ENCODE results near the gene WDR12. TPM values are rescaled to one million over a fixed set of nuclear protein-coding genes. Genes with fewer than 3 reads are reported as not detected.
A peak's percentile ranks its signal among the peaks of the same experiment; 100 is the strongest.

The WDR12 gene
- total RNA-seq, 2 experiments from 2014 or later, result 66.3 to 69.1 TPM

DNA sequence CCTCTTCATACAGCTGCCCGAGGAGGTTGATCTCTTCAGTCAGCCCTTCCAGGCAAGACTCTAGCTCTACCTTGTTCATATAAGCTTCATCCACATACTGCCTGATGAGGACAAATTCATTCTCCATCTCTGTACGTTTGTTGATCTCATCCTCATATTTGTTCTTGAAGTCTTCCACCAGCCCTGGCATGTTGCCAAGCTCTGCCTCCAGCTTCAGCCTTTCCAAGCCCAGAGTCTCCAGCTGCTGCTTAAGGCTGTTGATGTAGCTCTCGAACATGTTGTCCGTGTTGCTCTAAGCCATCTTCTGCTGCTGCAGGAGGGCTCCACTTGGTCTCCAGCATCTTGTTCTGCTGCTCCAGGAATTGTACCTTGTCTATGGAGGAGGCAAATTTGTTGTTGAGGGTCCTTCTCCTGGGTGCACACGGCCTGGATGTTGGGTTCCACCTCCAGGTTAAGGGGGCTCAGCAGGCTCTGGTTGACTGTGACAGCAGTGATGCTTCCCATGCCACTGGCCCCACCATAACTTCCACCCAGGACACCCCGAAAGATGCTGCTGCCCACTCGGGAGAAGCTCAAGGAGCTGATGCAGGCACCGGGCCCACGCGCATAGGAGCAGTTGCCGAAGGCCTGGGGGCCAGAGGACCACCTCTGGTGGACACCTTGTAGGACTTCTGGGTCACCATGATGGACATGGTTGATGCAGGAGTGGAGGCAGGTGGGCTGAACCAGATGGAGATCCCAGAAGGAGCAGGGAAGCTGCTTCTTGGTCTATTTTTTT is 70.2 kb downstream of the WDR12 start:
- Mint-ChIP-seq H3K27me3 (ENCODE audit: low read depth) (no peaks in the 10 kb centered on the region), H3K36me3 (ENCODE audit: low read depth) (peaks cover 13% of the 10 kb centered on the region), H3K27ac (no peak overlapping the region), H3K9me3 (ENCODE audit: insufficient read depth) (peaks cover 15% of the 10 kb centered on the region), H3K4me3 (no peak overlapping the region), H3K4me1 (ENCODE audit: low read depth) (no peaks in the 10 kb centered on the region)
- POLR2A ChIA-PET, result no interaction called here
- no peak for ATAC-seq
- CTCF ChIA-PET, result no interaction called here
- DNase-seq, result no peak

DNA sequence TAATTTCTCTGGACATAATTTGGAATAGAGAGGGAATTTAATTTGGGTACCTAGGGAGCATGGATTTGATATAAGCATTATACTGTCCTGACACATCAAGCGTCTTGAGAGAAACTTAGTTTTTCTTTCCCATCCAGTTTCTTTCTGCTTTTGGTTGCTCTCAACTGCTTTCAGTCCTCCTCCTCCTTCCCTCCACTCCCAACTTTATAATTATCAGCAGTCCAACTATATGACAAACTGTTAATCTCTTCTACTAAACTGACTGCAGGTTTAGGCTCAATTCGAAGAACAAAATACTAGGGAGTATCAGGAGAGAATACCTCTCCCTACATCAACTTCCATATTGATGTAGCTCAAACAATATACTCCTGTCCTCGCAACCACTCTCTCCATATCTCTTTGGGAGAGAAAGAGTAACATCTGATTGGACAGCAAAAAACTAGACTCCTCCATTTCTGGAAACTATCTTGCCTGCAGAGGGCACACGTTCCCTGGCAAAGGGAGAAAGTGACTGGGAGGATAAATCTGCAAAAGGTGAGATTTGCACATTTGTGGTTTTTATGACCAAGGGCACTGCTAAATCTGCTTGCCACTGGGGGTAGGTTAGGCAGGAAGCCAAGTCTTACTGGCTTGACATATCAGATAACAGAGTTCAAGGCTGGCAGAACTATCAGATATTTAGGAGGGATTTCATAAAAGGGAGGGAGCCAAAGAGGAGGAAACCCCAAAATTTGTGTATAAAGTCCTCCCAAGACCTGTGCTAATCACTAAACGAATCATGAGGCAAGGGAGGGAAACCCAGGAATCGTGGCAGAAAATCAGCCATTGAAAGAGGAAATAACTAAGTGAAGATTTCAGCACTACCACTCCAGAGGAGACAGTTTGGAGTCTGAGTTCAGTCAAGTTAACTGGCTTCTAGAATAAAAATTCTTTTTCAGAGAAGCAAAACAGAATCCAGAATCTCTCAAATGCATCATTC is 79.9 kb downstream of the WDR12 start:
- Mint-ChIP-seq H3K27me3 (ENCODE audit: low read depth) (no peaks in the 10 kb centered on the region), H3K4me3 (peak overlapping the region; percentile 20), H3K27ac (peak overlapping the region; percentile 6), H3K4me1 (ENCODE audit: low read depth) (peaks cover 10% of the 10 kb centered on the region), H3K36me3 (ENCODE audit: low read depth) (no peaks in the 10 kb centered on the region), H3K9me3 (ENCODE audit: insufficient read depth) (no peaks in the 10 kb centered on the region)
- peak; percentile 70 for DNase-seq
- ChIA-PET POLR2A (no interaction called here), CTCF (interaction anchor here (0.7 to 1.5 kb wide), 3 partner anchors 8 to 316 kb away, joined by 3 to 5 read pairs (median 3); no protein-coding TSS in a partner anchor)
- peak; percentile 88 for ATAC-seq

DNA sequence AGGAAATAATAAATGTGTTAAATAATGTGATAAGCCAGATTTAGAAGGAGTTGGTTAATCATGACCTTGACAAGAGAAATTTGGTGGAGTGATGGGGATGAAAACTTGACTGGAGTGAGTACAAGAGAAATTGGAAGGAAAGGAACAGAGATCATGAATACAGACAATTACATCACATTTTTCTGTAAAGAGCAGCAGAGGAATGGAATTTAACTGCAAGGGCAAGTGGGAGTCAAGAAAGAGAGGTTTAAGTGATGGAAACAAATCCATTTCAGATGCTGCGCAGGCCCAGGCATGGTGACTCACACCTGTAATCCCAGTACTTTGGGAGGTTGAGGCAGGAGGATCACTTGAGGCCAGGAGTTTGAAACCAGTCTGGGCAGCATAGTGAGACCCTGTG is 86.6 kb downstream of the WDR12 start:
- no peaks in the 10 kb centered on the region for H3K9me3 Mint-ChIP-seq (ENCODE audit: insufficient read depth)
- POLR2A ChIA-PET, result no interaction called here
- H3K27me3 Mint-ChIP-seq (ENCODE audit: low read depth), result no peaks in the 10 kb centered on the region
- no peak overlapping the region for H3K4me3 Mint-ChIP-seq
- H3K27ac Mint-ChIP-seq, result no peak overlapping the region
- ATAC-seq (no peak), DNase-seq (no peak)
- H3K36me3 Mint-ChIP-seq (ENCODE audit: low read depth), result no peaks in the 10 kb centered on the region
- H3K4me1 Mint-ChIP-seq (ENCODE audit: low read depth), result no peaks in the 10 kb centered on the region
- CTCF ChIA-PET, result interaction anchor here (1.3 kb wide), 1 partner anchor 46 kb away, joined by 6 read pairs; no protein-coding TSS in a partner anchor

Other genes starting within 250 kb of the WDR12 start
- gene ICA1L, start 39.9 kb downstream of the WDR12 start, total RNA-seq, result 1 to 10 TPM; 5.1 TPM
- 1 to 10 TPM; 7.6 to 8.5 TPM for gene CARF, start 602 bp upstream of the WDR12 start, total RNA-seq
- gene NBEAL1, start 103.2 kb upstream of the WDR12 start, total RNA-seq, result 10 to 100 TPM; 14.8 to 15.7 TPM